Trophoblast cell (in vitro differentiated cells and primary cell): ENCODE data around the gene ASIC1.

Experiments used
- DNase-seq, 2 donors: peaks; one replicate each; pipeline ENCODE4 v3.0.0-alpha.2; 2016
- H2AFZ ChIP-seq: 2 replicates; pipeline ENCODE4 v1.6.1; 2013; ENCODE audit warnings: low read length, moderate library complexity, mild to moderate bottlenecking; ENCODE audit not compliant: insufficient read depth, poor library complexity
- H2AK5ac ChIP-seq: 2 replicates; pipeline ENCODE4 v1.6.1; 2013; ENCODE audit warnings: mild to moderate bottlenecking, low read length
- H2BK120ac ChIP-seq: 2 replicates; pipeline ENCODE4 v1.6.1; 2013; ENCODE audit warnings: low read length, mild to moderate bottlenecking, moderate library complexity; ENCODE audit not compliant: insufficient read depth, poor library complexity
- H2BK12ac ChIP-seq: 2 replicates; pipeline ENCODE4 v1.6.1; 2013; ENCODE audit warnings: mild to moderate bottlenecking, low read length, moderate library complexity
- H2BK5ac ChIP-seq: 2 replicates; pipeline ENCODE4 v1.6.1; 2013; ENCODE audit warnings: low read length, low read depth, moderate library complexity, mild to moderate bottlenecking; ENCODE audit not compliant: poor library complexity
- H3K14ac ChIP-seq: 2 replicates; pipeline ENCODE4 v1.6.1; 2013; ENCODE audit warnings: mild to moderate bottlenecking, low read length
- H3K18ac ChIP-seq: 2 replicates; pipeline ENCODE4 v1.6.1; 2013; ENCODE audit warnings: mild to moderate bottlenecking, low read length
- H3K23ac ChIP-seq: 2 replicates; pipeline ENCODE4 v1.6.1; 2013; ENCODE audit warnings: low read length
- H3K27ac ChIP-seq: 2 replicates; pipeline ENCODE4 v1.5.1; 2013; ENCODE audit warnings: low read depth, mild to moderate bottlenecking, inconsistent platforms, low read length, moderate library complexity
- H3K27me3 ChIP-seq: 2 replicates; pipeline ENCODE4 v1.6.1; 2013; ENCODE audit warnings: inconsistent platforms, mild to moderate bottlenecking, low read length, moderate library complexity; ENCODE audit not compliant: insufficient read depth
- H3K36me3 ChIP-seq, 2 experiments: 1 replicate in 1 of 2; 2 replicates in 1 of 2; pipeline ENCODE4 v1.6.1; 2013; ENCODE audit warnings: low read length in 2 of 2, mild to moderate bottlenecking in 2 of 2, moderate library complexity in 1 of 2; ENCODE audit not compliant: insufficient read depth in 2 of 2, control insufficient read depth in 1 of 2
- H3K4ac ChIP-seq: 2 replicates; pipeline ENCODE4 v1.6.1; 2013; ENCODE audit warnings: low read depth, mild to moderate bottlenecking, low read length, moderate library complexity
- H3K4me1 ChIP-seq, 2 experiments: 1 replicate in 1 of 2; 2 replicates in 1 of 2; pipeline ENCODE4 v1.6.1; 2013; ENCODE audit warnings: low read length in 2 of 2, mild to moderate bottlenecking in 2 of 2, moderate library complexity in 1 of 2; ENCODE audit not compliant: insufficient read depth in 2 of 2, control insufficient read depth in 1 of 2
- H3K4me2 ChIP-seq: 2 replicates; pipeline ENCODE4 v1.6.1; 2013; ENCODE audit warnings: inconsistent platforms, mild to moderate bottlenecking, low read length, moderate library complexity
- H3K4me3 ChIP-seq: 2 replicates; pipeline ENCODE4 v1.5.1; 2013; ENCODE audit warnings: mild to moderate bottlenecking, low read depth, low read length, inconsistent platforms
- H3K79me1 ChIP-seq: one replicate; pipeline ENCODE4 v1.6.1; 2013; ENCODE audit warnings: low read length
- H3K79me2 ChIP-seq: 2 replicates; pipeline ENCODE4 v1.6.1; 2013; ENCODE audit warnings: low read length, mild to moderate bottlenecking; ENCODE audit not compliant: control insufficient read depth, insufficient read depth, poor library complexity
- H3K9ac ChIP-seq: 2 replicates; pipeline ENCODE4 v1.6.1; 2013; ENCODE audit warnings: mild to moderate bottlenecking, low read length
- H3K9me3 ChIP-seq: 2 replicates; pipeline ENCODE4 v1.6.1; 2013; ENCODE audit warnings: low read depth, mild to moderate bottlenecking, control low read depth, inconsistent platforms, low read length; ENCODE audit not compliant: insufficient read depth
- H4K12ac ChIP-seq: 2 replicates; pipeline ENCODE4 v1.6.1; 2013; ENCODE audit warnings: low read depth, mild to moderate bottlenecking, low read length, moderate library complexity
- H4K8ac ChIP-seq: 2 replicates; pipeline ENCODE4 v1.6.1; 2013; ENCODE audit warnings: low read depth, mild to moderate bottlenecking, low read length, moderate library complexity
- H4K91ac ChIP-seq: one replicate; pipeline ENCODE4 v1.6.1; 2013; ENCODE audit warnings: low read depth, mild to moderate bottlenecking, low read length, moderate library complexity
- WGBS: extraction: QIAGEN DNeasy Blood & Tissue Kit; methylation state at CpG from one replicate; pipeline ENCODE4 v1.1.7; 2013; ENCODE audit warnings: missing lambda C conversion rate; ENCODE audit not compliant: insufficient read length, insufficient coverage; ENCODE audit errors: extremely low coverage; 5-methylcytosine and 5-hydroxymethylcytosine counted together

Gene ASIC1

GRCh38 chr12:50053583-50053982, 3.8 kb upstream of the ASIC1 start:
- peaks cover 1% of the 10 kb centered on the region for H3K9me3 ChIP-seq
- no peak overlapping the region for H3K4me3 ChIP-seq
- H2BK120ac ChIP-seq: no peak overlapping the region
- no peak overlapping the region for H3K4ac ChIP-seq
- no peak for DNase-seq
- no peaks in the 10 kb centered on the region for H3K36me3 ChIP-seq
- H3K27me3 ChIP-seq: peaks cover 9% of the 10 kb centered on the region
- H3K4me1 ChIP-seq: peaks cover 6 to 15% of the 10 kb centered on the region in 2 experiments
- H3K23ac ChIP-seq: no peak overlapping the region
- no peak overlapping the region for H3K4me2 ChIP-seq
- H3K9ac ChIP-seq: no peak overlapping the region
- no peak overlapping the region for H2AK5ac ChIP-seq
- no peak overlapping the region for H3K14ac ChIP-seq
- no peaks in the 10 kb centered on the region for H3K79me1 ChIP-seq
- no peak overlapping the region for H2BK5ac ChIP-seq
- H3K79me2 ChIP-seq: no peaks in the 10 kb centered on the region
- no peak overlapping the region for H2AFZ ChIP-seq
- no peak overlapping the region for H4K8ac ChIP-seq
- H3K27ac ChIP-seq: no peak overlapping the region
- H4K91ac ChIP-seq: no peak overlapping the region
- no CpG with 5 or more reads among the region's 1 CpG for WGBS
- H2BK12ac ChIP-seq: no peak overlapping the region
- no peak overlapping the region for H3K18ac ChIP-seq
- H4K12ac ChIP-seq: no peak overlapping the region

- Histone ChIP-seq H3K4ac (no peak overlapping the region), H4K12ac (no peak overlapping the region), H3K36me3 (no peaks in the 10 kb centered on the region), H3K27me3 (peaks cover 13% of the 10 kb centered on the region), H3K18ac (no peak overlapping the region), H3K4me3 (no peak overlapping the region), H4K8ac (no peak overlapping the region), H2AK5ac (no peak overlapping the region), H4K91ac (no peak overlapping the region), H3K4me2 (peak overlapping the region; percentile 48), H3K23ac (no peak overlapping the region), H3K27ac (no peak overlapping the region), H2BK120ac (no peak overlapping the region), H3K4me1 (peaks cover 3 to 11% of the 10 kb centered on the region in 2 experiments), H3K9me3 (peaks cover 5% of the 10 kb centered on the region), H2BK12ac (no peak overlapping the region), H2AFZ (no peak overlapping the region), H3K9ac (no peak overlapping the region), H3K79me1 (no peaks in the 10 kb centered on the region), H3K14ac (no peak overlapping the region), H3K79me2 (no peaks in the 10 kb centered on the region), H2BK5ac (no peak overlapping the region)
- peak in 1 of 2 donors; percentile 48 for DNase-seq
- WGBS: no CpG with 5 or more reads among the region's 17 CpGs
Observed at GRCh38 chr12:50055831-50056638, 1.4 kb upstream of the ASIC1 start.

DNA sequence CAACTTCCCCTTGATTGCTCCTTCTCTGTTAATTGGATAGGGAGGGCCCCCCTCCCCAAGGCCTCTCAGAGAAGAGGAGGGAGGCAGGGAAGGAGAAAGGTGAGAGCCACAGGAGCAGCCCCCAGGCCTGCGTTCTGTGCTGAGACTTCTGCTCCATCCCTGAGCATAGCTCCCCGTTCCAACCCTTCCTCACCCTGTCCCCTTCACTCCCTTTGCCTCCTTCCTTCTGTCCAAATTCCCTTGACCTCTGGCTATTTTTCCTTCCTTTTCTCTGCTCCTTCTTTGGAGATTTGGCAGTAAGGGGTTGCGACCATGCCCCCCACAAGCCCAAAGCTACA, 788 bp upstream of the ASIC1 start:
- Histone ChIP-seq H3K4me1 (peaks cover 0 to 7% of the 10 kb centered on the region in 2 experiments), H2AK5ac (no peak overlapping the region), H2AFZ (no peak overlapping the region), H3K14ac (no peak overlapping the region), H2BK120ac (no peak overlapping the region), H3K79me1 (no peaks in the 10 kb centered on the region), H3K18ac (no peak overlapping the region), H4K8ac (no peak overlapping the region), H2BK5ac (no peak overlapping the region), H3K27ac (no peak overlapping the region), H3K9ac (no peak overlapping the region), H3K9me3 (peaks cover 5% of the 10 kb centered on the region), H4K91ac (no peak overlapping the region), H3K36me3 (no peaks in the 10 kb centered on the region), H3K23ac (peak overlapping the region; percentile 62), H3K4me3 (peak overlapping the region; percentile 74), H3K27me3 (peaks cover 16% of the 10 kb centered on the region), H3K79me2 (no peaks in the 10 kb centered on the region), H3K4me2 (peak overlapping the region; percentile 95), H2BK12ac (no peak overlapping the region), H4K12ac (no peak overlapping the region), H3K4ac (no peak overlapping the region)
- DNase-seq: no peak
- WGBS: no CpG with 5 or more reads among the region's 3 CpGs

DNA sequence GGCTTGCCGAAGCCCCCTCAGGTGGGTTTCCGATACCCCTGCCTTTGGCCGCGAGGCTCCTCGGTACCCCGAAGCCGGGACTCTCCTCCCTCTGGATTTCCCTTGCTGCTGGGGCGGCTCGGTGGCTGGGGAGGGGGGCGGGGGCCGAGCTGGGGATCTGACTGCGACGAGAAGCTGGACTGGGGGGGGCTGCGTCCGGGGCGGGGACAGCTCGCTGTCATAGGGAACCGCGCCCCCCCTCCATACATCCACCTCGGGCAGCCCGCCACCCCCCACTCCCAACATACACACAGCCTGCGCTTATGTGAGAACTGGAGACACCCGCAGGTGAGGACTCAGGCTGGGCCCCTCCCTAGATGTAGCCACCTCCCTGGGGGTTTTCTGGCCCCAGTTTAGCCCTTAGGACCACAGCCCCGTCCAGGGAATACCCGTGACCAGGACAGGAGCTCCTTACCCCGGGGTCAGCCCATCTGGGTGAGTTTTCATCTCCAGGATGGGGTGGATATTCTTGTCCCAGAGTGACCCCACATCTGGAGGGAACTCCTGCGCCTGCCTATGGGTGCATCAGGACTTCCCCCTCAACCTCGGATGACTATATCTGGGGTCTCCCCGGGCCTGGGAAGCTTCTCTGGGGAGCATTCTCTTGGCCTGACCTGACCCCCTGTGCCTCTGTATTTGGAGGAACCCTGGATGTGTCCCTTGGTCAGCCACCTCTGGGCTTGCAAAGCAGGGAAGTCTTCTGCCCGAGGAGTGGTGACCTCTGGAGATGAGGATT, 687 bp downstream of the ASIC1 start:
- Histone ChIP-seq H3K27me3 (peaks cover 16% of the 10 kb centered on the region), H3K79me1 (no peaks in the 10 kb centered on the region), H2BK12ac (no peak overlapping the region), H3K9me3 (peaks cover 5% of the 10 kb centered on the region), H3K79me2 (no peaks in the 10 kb centered on the region), H4K91ac (no peak overlapping the region), H3K23ac (no peak overlapping the region), H2AK5ac (no peak overlapping the region), H3K4ac (no peak overlapping the region), H3K14ac (peak overlapping the region; percentile 29), H2AFZ (no peak overlapping the region), H3K18ac (no peak overlapping the region), H4K8ac (no peak overlapping the region), H3K27ac (no peak overlapping the region), H3K4me2 (peak overlapping the region; percentile 95), H2BK5ac (no peak overlapping the region), H3K9ac (no peak overlapping the region), H4K12ac (no peak overlapping the region), H3K4me1 (peaks cover 0 to 7% of the 10 kb centered on the region in 2 experiments), H3K36me3 (no peaks in the 10 kb centered on the region), H3K4me3 (peak overlapping the region; percentile 74), H2BK120ac (no peak overlapping the region)
- WGBS: no CpG with 5 or more reads among the region's 30 CpGs
- no peak for DNase-seq
